Measurements from ENCODE around the gene CRIM1.

CRIM1 gene

DNA sequence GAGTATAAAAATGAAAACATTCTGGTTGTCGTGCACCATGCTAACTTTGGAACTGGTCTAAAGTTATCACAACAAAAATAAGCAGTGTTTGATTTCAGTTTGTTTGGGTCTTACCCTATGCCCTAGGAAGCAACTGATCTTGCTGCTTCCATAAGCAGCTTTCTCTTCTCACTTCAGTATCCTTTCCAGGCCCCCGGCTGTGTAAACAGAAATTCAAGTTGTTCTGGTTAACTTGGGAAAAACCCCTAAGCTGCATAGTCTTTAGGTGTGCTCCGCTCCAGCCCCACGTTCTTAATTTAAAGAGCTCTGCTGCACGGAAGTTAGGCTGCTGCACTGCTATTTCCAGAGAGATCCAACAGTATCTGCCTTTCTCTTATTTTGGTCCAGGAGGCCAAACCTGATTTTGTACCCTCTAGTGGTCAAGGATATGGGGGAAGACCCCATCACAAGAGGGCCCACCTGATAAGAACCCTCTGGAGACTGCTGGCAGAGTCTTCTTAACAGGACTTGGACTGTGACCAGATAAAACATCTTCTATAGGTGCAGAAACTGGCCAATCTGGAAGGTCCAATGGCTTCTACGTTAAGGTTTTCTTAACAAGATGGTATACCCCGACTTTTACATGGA lies 173.3 kb downstream of the CRIM1 start:
- no peak for DNase-seq

GRCh38 chr2:36530178-36530982 lies 174.8 kb downstream of the CRIM1 start:
- DNase-seq: no peak

DNA sequence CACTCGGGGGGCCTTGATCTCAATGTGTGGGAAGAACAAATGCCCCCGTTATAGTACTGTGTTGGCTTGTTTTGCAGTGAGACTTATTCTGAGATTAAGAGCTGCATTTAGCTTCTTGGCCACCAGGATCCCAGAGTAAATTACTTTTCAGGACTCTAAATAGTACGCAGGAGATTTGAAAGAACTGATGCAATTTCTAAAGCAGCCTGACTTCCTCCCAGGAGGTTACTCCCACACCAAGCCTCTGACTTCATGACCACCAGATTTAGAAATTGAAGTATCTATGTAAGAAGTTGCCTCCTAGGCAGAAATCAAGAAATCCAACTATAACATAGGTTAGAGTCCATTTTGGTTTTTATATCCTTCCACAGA lies 175.4 kb downstream of the CRIM1 start:
- no peak for DNase-seq

GRCh38 chr2:36534275-36534799 lies 178.8 kb downstream of the CRIM1 start:
- no peak for DNase-seq

GRCh38 chr2:36535099-36535498 lies 179.5 kb downstream of the CRIM1 start:
- DNase-seq: no peak

DNA sequence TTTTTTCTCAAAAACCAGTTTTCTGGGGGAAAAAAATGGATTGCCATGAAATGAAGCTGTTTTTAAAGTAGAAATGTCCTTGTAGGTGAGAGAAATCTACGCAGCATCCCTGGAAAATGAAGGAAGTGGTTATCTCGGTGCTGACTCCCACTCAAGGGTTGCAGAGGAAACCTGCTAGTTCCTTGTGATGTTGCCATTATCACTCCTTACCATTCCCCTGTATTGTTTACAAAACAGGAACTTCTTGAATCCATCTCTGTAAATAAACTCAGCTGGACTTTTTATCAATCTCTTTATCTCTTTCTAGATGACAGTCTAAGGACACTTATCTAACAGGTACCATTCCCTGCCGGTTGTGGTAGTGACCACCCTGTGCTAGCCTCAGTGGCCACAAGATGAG lies 181.2 kb downstream of the CRIM1 start:
- no peak for DNase-seq

DNA sequence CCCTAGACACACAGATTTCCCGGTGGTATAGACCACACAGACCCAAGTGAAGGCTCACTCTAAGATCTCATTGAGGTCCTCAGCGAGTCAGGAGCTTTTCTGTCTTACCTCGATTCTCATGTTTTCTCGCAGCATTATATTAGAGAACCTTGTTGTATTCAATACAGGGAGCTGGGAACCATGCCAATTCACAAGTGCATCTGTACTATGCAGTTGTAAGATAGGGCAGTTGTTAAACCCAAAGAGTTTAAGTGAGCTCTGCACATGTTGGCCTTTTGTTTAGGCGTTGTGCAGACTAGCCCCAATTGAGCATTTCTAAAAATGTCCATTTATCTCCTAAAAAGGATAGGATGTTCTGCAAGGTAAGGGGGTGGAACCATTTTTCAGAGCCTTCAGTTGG lies 182.8 kb downstream of the CRIM1 start:
- no peak for DNase-seq

GRCh38 chr2:36539631-36540030 lies 184.1 kb downstream of the CRIM1 start:
- no peak for DNase-seq

GRCh38 chr2:36540986-36541754 lies 185.6 kb downstream of the CRIM1 start:
- DNase-seq: no peak

DNA sequence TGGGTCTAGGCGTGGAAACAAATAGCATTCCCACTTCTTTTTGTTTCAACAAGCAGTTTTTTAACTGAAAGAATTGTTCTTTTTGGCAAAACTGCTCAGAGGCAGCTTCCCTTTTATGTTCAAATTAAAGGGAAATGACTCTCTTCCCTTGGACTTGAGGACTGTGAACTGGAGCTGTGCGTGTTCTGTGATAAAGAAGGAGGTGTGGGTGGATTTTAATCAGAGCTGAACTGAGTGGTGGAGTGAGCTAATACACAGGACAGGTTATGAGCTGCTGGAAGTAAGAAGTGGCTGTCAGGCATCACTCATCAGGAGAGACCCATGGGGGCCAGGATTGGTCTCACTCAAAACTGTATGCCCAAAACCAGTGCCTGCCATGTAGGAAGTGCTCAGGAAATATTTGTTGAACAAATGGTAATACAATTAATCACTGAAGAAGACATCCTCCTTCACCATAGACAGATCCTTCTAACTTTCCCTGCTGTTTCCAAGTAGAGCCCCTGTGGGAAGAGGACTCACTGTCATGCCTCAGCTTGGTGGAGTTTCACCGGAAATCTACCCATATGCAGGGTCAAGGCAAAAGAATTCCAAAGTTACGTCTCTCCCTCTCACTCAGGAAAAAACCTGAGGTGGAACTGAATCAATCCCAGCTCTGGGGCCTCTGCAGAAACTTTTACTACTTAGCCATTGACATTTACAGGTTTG lies 186.5 kb downstream of the CRIM1 start:
- DNase-seq: no peak

GRCh38 chr2:36544638-36545338 lies 189.2 kb downstream of the CRIM1 start:
- no peak for DNase-seq

- no peak for DNase-seq
Measured at GRCh38 chr2:36545871-36546416, 190.4 kb downstream of the CRIM1 start.

DNA sequence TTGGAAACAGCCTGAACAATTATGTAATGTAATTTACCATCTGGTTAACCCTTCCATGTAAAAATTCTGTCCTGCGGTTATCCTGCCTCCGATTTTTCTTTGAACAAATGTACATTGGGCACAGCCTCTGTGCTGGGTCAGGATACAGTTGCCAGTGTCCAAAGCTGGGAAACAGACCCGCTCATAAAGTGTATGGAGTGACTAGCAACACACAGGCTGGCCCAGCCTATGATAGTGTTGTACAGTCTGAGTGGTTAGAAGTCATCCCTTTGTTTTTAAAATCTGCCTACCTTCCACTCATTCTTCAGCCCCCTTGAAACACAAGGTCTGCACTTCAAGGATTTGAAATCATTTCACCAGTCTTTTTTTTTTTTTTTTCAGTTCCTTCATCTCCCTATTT lies 192.3 kb downstream of the CRIM1 start:
- no peak for DNase-seq

DNA sequence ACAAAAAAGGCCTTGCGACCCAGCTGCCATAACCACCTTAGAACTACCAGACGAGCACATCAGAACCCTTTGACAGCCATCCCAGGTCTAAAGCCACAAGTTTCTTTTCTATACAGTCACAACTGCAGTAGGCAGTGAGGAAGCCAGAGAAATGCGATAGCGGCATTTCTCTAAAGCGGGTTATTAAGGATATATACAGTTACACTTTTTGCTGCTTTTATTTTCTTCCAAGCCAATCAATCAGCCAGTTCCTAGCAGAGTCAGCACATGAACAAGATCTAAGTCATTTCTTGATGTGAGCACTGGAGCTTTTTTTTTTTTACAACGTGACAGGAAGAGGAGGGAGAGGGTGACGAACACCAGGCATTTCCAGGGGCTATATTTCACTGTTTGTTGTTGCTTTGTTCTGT lies 193.6 kb downstream of the CRIM1 start:
- no peak for DNase-seq

GRCh38 chr2:36550006-36550405 lies 194.4 kb downstream of the CRIM1 start:
- no peak for DNase-seq

- DNase-seq: no peak
Measured at GRCh38 chr2:36553683-36554082, 198.1 kb downstream of the CRIM1 start.

GRCh38 chr2:36554531-36554930 lies 199.0 kb downstream of the CRIM1 start:
- DNase-seq: no peak

DNA sequence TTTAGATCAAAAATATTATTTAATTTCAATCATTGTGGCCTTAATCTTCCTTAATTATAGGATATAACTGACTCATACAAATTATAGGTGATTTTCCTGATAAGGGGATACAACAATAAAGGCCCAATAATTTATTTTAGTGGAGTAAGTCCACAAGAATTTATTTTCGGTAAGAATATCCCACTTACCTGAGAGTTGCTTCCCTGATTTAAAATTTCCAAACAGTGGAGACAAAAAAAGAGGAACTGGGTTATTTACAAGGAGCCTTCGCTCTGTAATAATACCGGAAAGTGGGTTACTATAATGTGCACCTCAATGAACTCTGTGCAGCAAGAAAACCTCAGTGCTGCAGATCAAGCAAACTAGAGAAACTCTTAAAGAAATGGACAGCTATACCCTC lies 200.2 kb downstream of the CRIM1 start:
- DNase-seq: no peak

DNA sequence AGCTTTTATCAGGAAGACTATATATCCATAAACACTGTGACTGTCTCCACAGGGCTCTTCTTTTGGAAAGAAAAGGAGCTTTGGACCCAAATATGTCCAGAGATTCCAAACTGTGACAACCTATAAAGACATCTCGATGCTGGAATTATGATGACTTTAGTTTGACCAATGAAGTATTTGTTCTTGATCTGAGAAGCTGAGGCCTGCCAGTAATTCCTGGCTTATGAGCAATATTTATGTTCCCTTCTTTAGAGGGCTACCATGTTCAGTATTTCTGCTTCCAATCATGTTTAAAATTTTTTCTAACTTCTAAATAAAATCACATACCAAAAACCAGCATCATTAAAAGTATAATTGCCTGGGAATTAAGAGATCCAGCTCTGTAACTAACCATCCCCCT lies 201.3 kb downstream of the CRIM1 start:
- DNase-seq: no peak

GRCh38 chr2:36559221-36559942 lies 203.8 kb downstream of the CRIM1 start:
- DNase-seq: no peak

DNA sequence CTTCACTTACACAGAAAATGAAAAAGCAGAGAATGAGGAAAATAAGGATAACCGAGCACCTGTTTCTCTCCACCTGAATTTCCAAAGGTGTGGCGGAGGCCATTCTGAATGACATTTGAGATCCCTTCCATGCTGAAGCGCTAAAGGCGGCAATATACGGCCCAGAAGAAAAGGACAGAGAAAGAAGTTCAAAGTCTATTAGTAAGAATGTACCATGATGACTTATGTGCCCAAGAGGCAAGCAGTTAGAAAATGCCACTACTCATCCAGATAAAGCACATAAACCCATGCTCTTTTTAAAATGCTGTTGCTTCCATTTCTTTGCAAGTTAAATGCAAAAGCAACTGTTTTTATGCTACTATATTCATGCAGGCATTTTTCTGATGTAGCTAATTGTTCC lies 205.1 kb downstream of the CRIM1 start:
- no peak for DNase-seq
